Activated T-helper 1 cell treated with anti-CD3 and anti-CD28 coated beads, Interleukin-2, amount 50 U/mL, for 16 hours (primary cell): ENCODE data around the gene KRT36.

Experiments used
- DNase-seq, 2 donors: peaks; one replicate each; pipeline ENCODE4 v3.0.0-alpha.2; 2020; ENCODE audit warnings: low read depth in 1 of 2, low spot score in 1 of 2

Gene KRT36

GRCh38 chr17:41480136-41480535, 9.6 kb downstream of the KRT36 start:
- no peak for DNase-seq

GRCh38 chr17:41478237-41478636, 11.5 kb downstream of the KRT36 start:
- DNase-seq, result no peak

GRCh38 chr17:41476866-41477815, 12.6 kb downstream of the KRT36 start:
- no peak for DNase-seq

- no peak for DNase-seq
Measured at GRCh38 chr17:41475421-41475820, 14.3 kb downstream of the KRT36 start.

GRCh38 chr17:41474863-41475262, 14.8 kb downstream of the KRT36 start:
- no peak for DNase-seq

GRCh38 chr17:41468346-41468745, 21.4 kb downstream of the KRT36 start:
- no peak for DNase-seq

GRCh38 chr17:41467561-41467960, 22.1 kb downstream of the KRT36 start:
- DNase-seq, result no peak

- no peak for DNase-seq
Measured at GRCh38 chr17:41466988-41467387, 22.7 kb downstream of the KRT36 start, which contains the start of gene KRT32. KRT32 (minus strand) TSS chr17:41467386; CDS start chr17:41467325, 61 bp downstream.

GRCh38 chr17:41464682-41465081, 25.0 kb downstream of the KRT36 start:
- DNase-seq, result no peak

GRCh38 chr17:41464173-41464572, 25.5 kb downstream of the KRT36 start:
- no peak for DNase-seq

- DNase-seq, result no peak
Measured at GRCh38 chr17:41463746-41464145, 26.0 kb downstream of the KRT36 start.

GRCh38 chr17:41462705-41463104, 27.0 kb downstream of the KRT36 start:
- DNase-seq, result no peak

GRCh38 chr17:41457676-41458075, 32.0 kb downstream of the KRT36 start:
- DNase-seq, result no peak

GRCh38 chr17:41456204-41456603, 33.5 kb downstream of the KRT36 start:
- DNase-seq, result no peak

- no peak for DNase-seq
Measured at GRCh38 chr17:41455236-41455635, 34.5 kb downstream of the KRT36 start.

- no peak for DNase-seq
Measured at GRCh38 chr17:41453066-41453465, 36.6 kb downstream of the KRT36 start.

GRCh38 chr17:41452281-41452680, 37.4 kb downstream of the KRT36 start:
- DNase-seq, result no peak

- DNase-seq, result no peak
Measured at GRCh38 chr17:41451154-41451728, 38.5 kb downstream of the KRT36 start.

- no peak for DNase-seq
Measured at GRCh38 chr17:41449008-41449407, 40.7 kb downstream of the KRT36 start.

GRCh38 chr17:41448506-41448905, 41.2 kb downstream of the KRT36 start:
- no peak for DNase-seq

- DNase-seq, result no peak
Measured at GRCh38 chr17:41446806-41447205, 42.9 kb downstream of the KRT36 start.

GRCh38 chr17:41444640-41445039, 45.1 kb downstream of the KRT36 start:
- DNase-seq, result no peak
